GM08714 (cell line): ENCODE results near the gene SYNE2.

Source experiments
- H3K4me3 ChIP-seq: fragments of 200-500 bp; sonication (Bioruptor generic); 2 replicates; pipeline ENCODE4 v1.5.1; 2014; ENCODE audit warnings: mild to moderate bottlenecking, low read length, inconsistent platforms
- ZNF274 ChIP-seq: IDR thresholded peaks from 2 replicates; pipeline ENCODE4 v1.6.1; 2012; ENCODE audit warnings: mild to moderate bottlenecking, low read depth, low read length

SYNE2 gene

DNA sequence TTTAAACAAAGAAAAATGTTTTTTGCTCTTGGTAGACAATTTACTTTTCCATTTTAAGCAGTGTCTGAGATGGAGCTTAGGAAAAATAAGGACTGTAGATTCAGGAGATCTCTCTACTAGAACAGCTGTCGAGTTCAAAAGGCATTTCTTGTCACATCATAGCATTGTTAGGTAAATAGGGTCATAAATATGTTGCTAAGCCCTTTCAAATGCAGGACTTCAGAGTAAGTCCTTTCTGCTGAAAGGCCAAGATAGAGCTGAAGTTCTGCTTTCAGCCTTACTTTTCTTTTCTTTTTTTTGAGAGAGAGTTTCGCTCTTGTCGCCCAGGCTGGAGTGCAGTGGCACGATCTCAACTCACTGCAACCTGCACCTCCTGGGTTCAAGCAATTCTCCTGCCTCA is 98.2 kb downstream of the SYNE2 start:
- no peak overlapping the region for H3K4me3 ChIP-seq
- no peak for TF ChIP-seq ZNF274

DNA sequence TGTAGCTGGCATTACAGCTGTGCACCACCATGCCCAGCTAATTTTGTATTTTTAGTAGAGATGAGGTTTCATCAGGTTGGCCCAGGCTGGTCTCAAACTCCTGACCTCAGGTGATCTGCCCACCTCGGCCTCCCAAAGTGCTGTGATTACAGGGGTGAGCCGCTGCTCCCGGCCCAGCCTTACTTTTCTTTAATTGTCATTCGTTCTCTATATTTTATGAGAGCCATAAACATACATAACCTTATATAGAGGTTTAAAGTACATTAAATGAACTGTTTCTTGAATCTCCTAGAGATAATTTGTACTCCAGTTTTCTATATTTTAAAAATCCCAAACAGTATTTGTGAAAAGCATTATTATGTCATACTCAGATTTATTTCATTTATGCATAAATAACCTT is 98.6 kb downstream of the SYNE2 start:
- no peak overlapping the region for H3K4me3 ChIP-seq
- no peak for TF ChIP-seq ZNF274

- no peak for TF ChIP-seq ZNF274
- H3K4me3 ChIP-seq = no peak overlapping the region
Measured at GRCh38 chr14:63952053-63952932, 99.5 kb downstream of the SYNE2 start.

DNA sequence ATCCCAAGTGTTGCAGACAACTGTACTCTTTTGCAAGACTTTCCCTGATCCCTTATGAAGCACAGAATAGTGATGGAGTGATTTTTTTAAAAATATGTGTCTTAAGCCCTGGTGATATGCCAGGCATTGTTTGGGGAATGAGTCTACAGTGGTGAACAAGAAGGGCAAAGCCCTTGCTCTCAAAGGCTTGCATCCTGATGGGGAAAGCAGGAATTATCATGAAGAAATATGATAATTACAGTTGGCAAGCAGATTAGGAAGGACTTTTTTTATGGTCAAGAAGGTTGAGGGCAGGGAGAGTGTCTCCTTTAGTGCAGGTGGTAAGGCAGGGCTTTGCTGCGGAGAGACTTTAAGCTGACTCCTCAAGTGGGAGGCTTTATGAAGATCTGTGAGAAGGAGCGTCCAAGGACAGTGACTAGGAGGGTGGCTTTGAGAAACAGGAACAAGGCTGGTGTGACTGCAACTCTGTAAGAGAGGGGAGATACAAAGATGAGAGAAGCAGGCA is 100.2 kb downstream of the SYNE2 start:
- H3K4me3 ChIP-seq = no peak overlapping the region

DNA sequence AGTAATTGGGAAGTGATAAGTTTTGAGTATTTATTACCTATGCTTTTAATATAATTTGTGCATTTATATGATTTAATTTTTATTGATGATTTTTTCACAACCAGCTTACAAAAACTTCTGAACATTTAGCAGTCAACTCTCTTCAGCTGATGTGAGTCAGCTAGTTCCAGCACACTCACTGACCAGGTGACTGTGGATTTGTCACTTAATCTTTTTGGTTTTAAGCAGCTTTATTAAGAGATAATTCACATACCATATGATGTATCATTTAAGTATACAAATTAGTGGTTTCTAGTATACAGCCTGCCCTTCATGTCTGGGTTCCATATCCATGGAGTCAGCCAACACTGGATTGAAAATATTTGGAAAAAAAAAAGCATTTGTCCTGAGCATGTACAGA is 103.5 kb downstream of the SYNE2 start:
- H3K4me3 ChIP-seq = no peak overlapping the region
- TF ChIP-seq ZNF274 = no peak

More for the DNA sequence above, 100.2 kb downstream of the SYNE2 start:
- TF ChIP-seq ZNF274 = no peak

DNA sequence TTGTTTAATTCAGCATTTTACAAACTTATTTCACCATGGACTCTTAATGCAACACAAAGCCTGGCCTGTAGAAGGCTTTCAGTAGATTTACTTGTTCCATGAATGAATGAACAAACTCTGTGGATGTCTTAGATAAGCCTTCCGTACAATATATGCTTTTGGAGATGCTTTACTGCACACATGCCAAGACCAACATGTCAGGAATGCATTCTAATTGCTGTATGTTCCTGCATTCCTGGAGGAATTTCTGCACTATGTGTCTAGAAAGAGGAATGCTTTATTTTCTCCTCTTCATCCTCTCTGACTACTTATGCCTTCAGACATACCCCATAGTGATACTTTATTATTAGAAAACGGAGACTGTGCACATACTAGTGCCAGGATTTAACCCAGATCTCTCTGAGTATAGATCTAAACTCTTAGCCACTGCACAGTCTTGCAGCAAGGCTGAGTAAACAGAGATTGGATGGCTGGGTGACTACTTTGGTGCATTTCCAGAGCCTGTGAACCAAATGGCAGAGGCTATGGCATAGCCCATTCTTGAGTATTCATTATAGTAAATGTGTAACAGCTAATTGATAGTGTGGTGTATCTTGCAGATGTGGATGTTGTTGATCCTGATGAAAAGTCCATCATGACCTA is 108.2 kb downstream of the SYNE2 start:
- H3K4me3 ChIP-seq = no peak overlapping the region
- no peak for TF ChIP-seq ZNF274

DNA sequence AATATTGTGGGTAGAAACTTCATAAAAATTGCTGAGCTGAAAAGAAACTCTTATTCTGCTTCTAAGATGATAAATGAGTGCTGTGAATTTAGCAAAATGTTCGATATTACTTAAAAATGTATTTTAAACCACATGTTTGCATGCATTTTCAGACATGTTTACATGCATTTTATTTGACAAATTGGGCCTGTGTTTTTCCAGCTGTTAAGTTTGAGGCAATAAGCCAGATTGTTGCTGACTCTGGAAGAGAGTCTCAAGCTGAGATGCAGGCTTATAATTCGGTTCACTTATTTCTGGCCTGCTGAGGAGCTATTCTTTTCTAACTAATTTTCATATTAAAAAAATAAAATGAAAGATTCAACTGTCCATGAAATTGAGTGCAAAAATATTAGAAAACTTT is 110.1 kb downstream of the SYNE2 start:
- no peak for TF ChIP-seq ZNF274

DNA sequence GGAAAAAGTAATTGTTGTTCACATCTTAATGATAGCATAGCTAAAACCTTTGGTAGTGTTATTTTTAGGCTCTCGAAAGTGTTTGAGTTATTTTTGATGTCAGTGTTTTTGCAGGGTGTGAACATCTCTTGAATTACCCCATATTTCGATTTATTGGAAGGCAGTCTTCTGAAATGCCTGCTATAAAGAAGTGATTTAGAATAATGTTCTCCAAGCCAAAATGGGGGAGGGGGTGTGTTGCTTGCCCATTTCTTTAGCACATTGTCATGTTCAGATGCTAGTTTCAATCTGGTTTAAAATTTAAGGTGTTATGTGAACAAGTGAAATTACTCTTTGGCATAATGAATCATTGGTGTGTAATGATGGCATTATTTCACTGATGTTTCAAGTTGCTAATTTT is 110.6 kb downstream of the SYNE2 start:
- H3K4me3 ChIP-seq = no peak overlapping the region
- no peak for TF ChIP-seq ZNF274

More for the DNA sequence above, 110.1 kb downstream of the SYNE2 start:
- no peak overlapping the region for H3K4me3 ChIP-seq

- no peak overlapping the region for H3K4me3 ChIP-seq
- TF ChIP-seq ZNF274 = no peak
Measured at GRCh38 chr14:63964113-63964512, 111.3 kb downstream of the SYNE2 start.

DNA sequence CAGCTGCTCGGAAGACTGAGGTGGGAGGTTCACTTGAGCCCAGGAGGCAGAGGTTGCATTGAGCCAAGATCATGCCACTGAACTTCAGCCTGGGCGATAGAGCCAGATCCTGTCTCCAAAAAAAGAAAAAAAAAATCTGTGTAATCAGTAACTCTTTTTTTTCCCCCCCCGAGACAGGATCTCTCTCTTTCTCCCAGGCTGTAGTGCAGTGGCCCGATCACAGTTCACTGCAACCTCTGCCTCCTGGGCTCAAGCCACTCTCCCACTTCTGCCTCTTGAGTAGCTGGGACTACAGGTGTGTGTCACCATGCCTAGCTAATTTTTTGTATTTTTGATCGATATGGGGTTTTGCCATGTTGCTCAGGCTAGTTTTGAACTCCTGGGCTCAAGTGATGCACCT is 113.6 kb downstream of the SYNE2 start:
- TF ChIP-seq ZNF274 = no peak

GRCh38 chr14:63972323-63972932 is 119.6 kb downstream of the SYNE2 start:
- H3K4me3 ChIP-seq = no peak overlapping the region
- no peak for TF ChIP-seq ZNF274

More for the DNA sequence above, 113.6 kb downstream of the SYNE2 start:
- H3K4me3 ChIP-seq = no peak overlapping the region

GRCh38 chr14:63974176-63974575 is 121.4 kb downstream of the SYNE2 start:
- H3K4me3 ChIP-seq = no peak overlapping the region
- TF ChIP-seq ZNF274 = no peak

- TF ChIP-seq ZNF274 = no peak
- no peak overlapping the region for H3K4me3 ChIP-seq
Measured at GRCh38 chr14:63981569-63981968, 128.8 kb downstream of the SYNE2 start.

- H3K4me3 ChIP-seq = no peak overlapping the region
- no peak for TF ChIP-seq ZNF274
Measured at GRCh38 chr14:63982156-63982555, 129.4 kb downstream of the SYNE2 start.
